Activated CD4-positive, alpha-beta memory T cell treated with anti-CD3 and anti-CD28 coated beads, Interleukin-2, amount 10 ng/mL, durations not matched to agents 7 days and 5 days (primary cell): ENCODE measurements around the gene AGAP3. TPM values are rescaled to one million over a fixed set of nuclear protein-coding genes. Genes with fewer than 3 reads are reported as not detected.

ENCODE experiments used
- CTCF ChIA-PET: fragments of 350-600 bp; sonication (Branson Sonifier 250); formaldehyde crosslinking; loops from one replicate; lab custom pipeline; 2021; ENCODE audit warnings: antibody characterized with exemption, inconsistent platforms; lab: Charles Lee
- POLR2A ChIA-PET: fragments of 350-600 bp; sonication (Branson Sonifier 250); formaldehyde crosslinking; loops from one replicate; lab custom pipeline; 2021; ENCODE audit warnings: antibody characterized with exemption; lab: Charles Lee
- DNase-seq: peaks from one replicate; pipeline ENCODE4 v3.0.0-alpha.2; 2020
- H3K27ac Mint-ChIP-seq: one replicate; pipeline ENCODE4 v1.8.0; 2021; ENCODE audit warnings: mild to moderate bottlenecking, mixed read lengths
- H3K27me3 Mint-ChIP-seq: one replicate; pipeline ENCODE4 v1.8.0; 2021; ENCODE audit warnings: mixed read lengths
- H3K36me3 Mint-ChIP-seq: one replicate; pipeline ENCODE4 v1.8.0; 2021; ENCODE audit warnings: low read depth, mixed read lengths
- H3K4me1 Mint-ChIP-seq: one replicate; pipeline ENCODE4 v1.8.0; 2021; ENCODE audit warnings: mixed read lengths
- H3K4me3 Mint-ChIP-seq: one replicate; pipeline ENCODE4 v1.8.0; 2021; ENCODE audit warnings: mild to moderate bottlenecking, mixed read lengths
- H3K9me3 Mint-ChIP-seq: one replicate; pipeline ENCODE4 v1.8.0; 2021; ENCODE audit warnings: mixed read lengths
- total RNA-seq, 2 experiments: library from RNA; stranded (reverse); gene quantifications; one replicate each; pipeline ENCODE4 v1.2.3, GENCODE V29; 2021

AGAP3 gene
- total RNA-seq, 2 experiments from 2014 or later = 30.1 to 31.5 TPM

- ChIA-PET POLR2A (interaction anchor here (1.0 kb wide), 1 partner anchor 9 kb away, joined by 3 read pairs; the partner anchor contains the start of gene CDK5), CTCF (no interaction called here)
- no peak overlapping the region for H3K4me3 Mint-ChIP-seq
- DNase-seq = no peak
- peaks cover 10% of the 10 kb centered on the region for H3K27me3 Mint-ChIP-seq
- H3K27ac Mint-ChIP-seq = no peak overlapping the region
- H3K4me1 Mint-ChIP-seq = peaks cover 16% of the 10 kb centered on the region
- no peaks in the 10 kb centered on the region for H3K9me3 Mint-ChIP-seq
- peaks cover 7% of the 10 kb centered on the region for H3K36me3 Mint-ChIP-seq
Observed at GRCh38 chr7:151048911-151049463, 37.3 kb upstream of the AGAP3 start.

DNA sequence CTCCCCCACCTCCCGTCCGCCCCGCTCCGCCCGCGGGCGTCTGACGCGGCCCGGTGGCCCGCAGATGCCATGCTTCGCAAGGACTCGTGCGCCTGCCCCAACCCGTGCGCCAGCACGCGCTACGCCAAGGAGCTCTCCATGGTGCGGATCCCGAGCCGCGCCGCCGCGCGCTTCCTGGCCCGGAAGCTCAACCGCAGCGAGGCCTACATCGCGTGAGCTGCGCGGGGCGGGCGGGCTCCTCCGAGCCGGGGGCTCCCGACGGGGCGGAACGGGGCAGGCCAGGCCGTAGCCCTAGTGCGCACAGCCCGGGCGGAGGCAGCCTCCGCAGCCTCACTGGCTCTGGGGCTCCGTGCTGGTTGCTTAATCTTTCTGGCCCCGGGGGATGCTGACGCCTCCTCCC lies 35.2 kb upstream of the AGAP3 start:
- POLR2A ChIA-PET = interaction anchor here (0.6 to 1.8 kb wide), 6 partner anchors 10 to 40 kb away, joined by 3 to 5 read pairs (median 4); no protein-coding TSS in a partner anchor

DNA sequence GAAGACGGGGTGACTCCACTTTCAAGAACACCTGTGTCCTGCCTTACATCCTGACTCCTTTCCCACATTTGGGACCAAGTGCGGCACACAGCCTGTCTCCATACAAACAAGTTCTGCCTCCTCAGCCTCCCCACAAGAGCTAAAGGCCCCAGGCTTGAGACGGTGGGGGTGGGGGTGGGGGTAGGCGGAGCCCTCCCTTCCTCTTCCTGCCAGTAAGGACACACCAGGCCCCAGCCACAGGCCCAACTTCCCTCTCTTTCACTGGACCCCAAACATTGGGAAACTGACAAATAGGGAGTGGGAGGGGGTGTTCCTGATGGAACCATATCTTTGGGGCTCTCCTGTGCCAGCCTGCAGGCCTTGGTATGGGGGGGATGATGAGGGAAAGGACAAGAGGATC lies 33.2 kb upstream of the AGAP3 start:
- Mint-ChIP-seq H3K9me3 (no peaks in the 10 kb centered on the region), H3K36me3 (peaks cover 5% of the 10 kb centered on the region), H3K4me3 (no peak overlapping the region), H3K27me3 (peaks cover 10% of the 10 kb centered on the region), H3K4me1 (peaks cover 36% of the 10 kb centered on the region), H3K27ac (no peak overlapping the region)
- no peak for DNase-seq
- POLR2A ChIA-PET = interaction anchor here (1.1 kb wide), 2 partner anchors 25 to 27 kb away, joined by 3 to 4 read pairs; partner anchors contain the start of gene ABCB8
- CTCF ChIA-PET = interaction anchor here (0.7 to 0.8 kb wide), 2 partner anchors 68 to 73 kb away, joined by 3 to 5 read pairs; no protein-coding TSS in a partner anchor

More for the DNA sequence above, 35.2 kb upstream of the AGAP3 start:
- Mint-ChIP-seq H3K4me3 (no peak overlapping the region), H3K36me3 (peaks cover 5% of the 10 kb centered on the region), H3K9me3 (no peaks in the 10 kb centered on the region), H3K4me1 (peaks cover 24% of the 10 kb centered on the region), H3K27me3 (peaks cover 10% of the 10 kb centered on the region), H3K27ac (no peak overlapping the region)
- CTCF ChIA-PET = interaction anchor here (1.6 to 1.9 kb wide), 3 partner anchors 19 to 89 kb away, joined by 6 to 7 read pairs (median 6); partner anchors contain the start of gene ABCB8
- DNase-seq = peak; percentile 69

GRCh38 chr7:151053751-151054150 lies 32.5 kb upstream of the AGAP3 start:
- Mint-ChIP-seq H3K4me3 (no peak overlapping the region), H3K27ac (no peak overlapping the region), H3K9me3 (no peaks in the 10 kb centered on the region), H3K27me3 (peaks cover 10% of the 10 kb centered on the region), H3K4me1 (peaks cover 39% of the 10 kb centered on the region), H3K36me3 (peaks cover 5% of the 10 kb centered on the region)
- ChIA-PET POLR2A (no interaction called here), CTCF (no interaction called here)
- DNase-seq = no peak

GRCh38 chr7:151056283-151056665 lies 30.0 kb upstream of the AGAP3 start:
- peaks cover 55% of the 10 kb centered on the region for H3K4me1 Mint-ChIP-seq
- no peaks in the 10 kb centered on the region for H3K9me3 Mint-ChIP-seq
- H3K36me3 Mint-ChIP-seq = peaks cover 5% of the 10 kb centered on the region
- ChIA-PET POLR2A (interaction anchor here (1.3 kb wide), 1 partner anchor 12 kb away, joined by 3 read pairs; no protein-coding TSS in a partner anchor), CTCF (no interaction called here)
- no peak overlapping the region for H3K27ac Mint-ChIP-seq
- H3K27me3 Mint-ChIP-seq = peaks cover 2% of the 10 kb centered on the region
- DNase-seq = no peak
- peak overlapping the region; percentile 84 for H3K4me3 Mint-ChIP-seq

GRCh38 chr7:151056666-151057505 lies 29.4 kb upstream of the AGAP3 start:
- H3K36me3 Mint-ChIP-seq = peaks cover 11% of the 10 kb centered on the region
- DNase-seq = no peak
- peak overlapping the region; percentile 8 for H3K27ac Mint-ChIP-seq
- H3K9me3 Mint-ChIP-seq = no peaks in the 10 kb centered on the region
- POLR2A ChIA-PET = interaction anchor here (1.0 to 1.3 kb wide), 2 partner anchors 8 to 13 kb away, joined by 3 read pairs; partner anchors contain the start of gene ASIC3
- H3K4me1 Mint-ChIP-seq = peaks cover 59% of the 10 kb centered on the region
- H3K4me3 Mint-ChIP-seq = peak overlapping the region; percentile 84
- H3K27me3 Mint-ChIP-seq = peaks cover 2% of the 10 kb centered on the region
- CTCF ChIA-PET = no interaction called here

- no peak for DNase-seq
- peaks cover 11% of the 10 kb centered on the region for H3K36me3 Mint-ChIP-seq
- peaks cover 1% of the 10 kb centered on the region for H3K27me3 Mint-ChIP-seq
- ChIA-PET POLR2A (interaction anchor here (1.0 to 1.3 kb wide), 2 partner anchors 9 to 13 kb away, joined by 3 read pairs; partner anchors contain the start of gene ASIC3), CTCF (no interaction called here)
- peaks cover 59% of the 10 kb centered on the region for H3K4me1 Mint-ChIP-seq
- peak within 1 kb of the TSS; percentile 84 for H3K4me3 Mint-ChIP-seq
- H3K27ac Mint-ChIP-seq = peak within 1 kb of the TSS; percentile 94
- H3K9me3 Mint-ChIP-seq = no peaks in the 10 kb centered on the region
Observed at GRCh38 chr7:151057506-151057988, 28.7 kb upstream of the AGAP3 start, which contains the start of gene CDK5. Gene CDK5 (minus strand): TSS chr7:151057897. CDS start chr7:151057848, 49 bp downstream.

DNA sequence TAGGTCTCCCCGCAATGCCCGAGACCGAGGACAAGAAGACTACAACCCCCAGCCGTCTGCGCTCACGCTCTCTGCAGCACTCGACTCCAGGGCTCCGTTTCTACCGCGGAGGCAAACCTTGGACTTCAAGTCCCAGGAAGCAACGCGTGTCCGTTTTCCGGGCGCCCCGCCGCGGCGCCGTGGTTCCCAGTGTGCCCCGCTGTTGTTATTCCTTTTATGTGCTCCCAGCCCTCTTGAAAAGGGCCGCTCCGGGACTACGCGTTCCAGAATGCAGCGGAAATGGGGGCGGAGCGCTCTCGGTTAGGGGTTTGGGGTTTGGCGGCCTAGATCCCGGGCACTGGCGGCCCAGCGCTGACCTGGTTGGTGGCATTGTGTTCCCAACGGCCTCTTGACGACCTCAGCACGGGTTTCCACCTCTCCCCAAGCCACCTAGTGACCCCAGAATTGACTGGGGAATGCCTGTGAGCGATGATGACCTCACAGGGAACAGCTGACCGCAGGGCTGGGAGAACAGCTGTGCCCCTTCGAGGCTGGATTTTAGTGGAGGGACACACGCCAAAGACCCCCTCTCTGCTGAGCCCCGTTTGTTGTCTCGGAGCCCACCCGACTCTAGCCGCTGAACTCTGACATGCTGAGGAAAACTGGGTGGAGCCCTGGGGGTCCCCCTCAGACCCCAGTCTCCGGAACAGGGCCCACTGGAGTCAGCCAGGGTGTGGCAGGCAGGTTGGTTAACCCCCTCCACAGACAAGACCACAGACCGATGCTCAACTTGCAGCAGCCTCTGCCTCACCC lies 28.1 kb upstream of the AGAP3 start:
- ChIA-PET CTCF (interaction anchor here (0.7 to 1.5 kb wide), 9 partner anchors 15 to 160 kb away, joined by 3 to 10 read pairs (median 4); partner anchors contain the start of genes ABCB8 and FASTK), POLR2A (interaction anchor here (0.6 to 3.0 kb wide), 10 partner anchors 10 to 651 kb away, joined by 3 to 13 read pairs (median 4); partner anchors contain the start of genes ABCB8, ASIC3, FASTK and NUB1)
- peak; percentile 98 for DNase-seq
- peaks cover 8% of the 10 kb centered on the region for H3K36me3 Mint-ChIP-seq
- no peaks in the 10 kb centered on the region for H3K9me3 Mint-ChIP-seq
- peak overlapping the region; percentile 84 for H3K4me3 Mint-ChIP-seq
- peaks cover 52% of the 10 kb centered on the region for H3K4me1 Mint-ChIP-seq
- H3K27ac Mint-ChIP-seq = peak overlapping the region; percentile 94
- H3K27me3 Mint-ChIP-seq = no peaks in the 10 kb centered on the region

GRCh38 chr7:151058781-151059366 lies 27.4 kb upstream of the AGAP3 start:
- Mint-ChIP-seq H3K9me3 (no peaks in the 10 kb centered on the region), H3K4me1 (peaks cover 48% of the 10 kb centered on the region), H3K36me3 (peaks cover 14% of the 10 kb centered on the region), H3K27me3 (no peaks in the 10 kb centered on the region), H3K4me3 (peak overlapping the region; percentile 84), H3K27ac (peak overlapping the region; percentile 94)
- CTCF ChIA-PET = interaction anchor here (0.7 to 1.5 kb wide), 9 partner anchors 14 to 161 kb away, joined by 3 to 10 read pairs (median 4); partner anchors contain the start of genes ABCB8 and FASTK
- POLR2A ChIA-PET = interaction anchor here (0.6 to 3.0 kb wide), 9 partner anchors 17 to 652 kb away, joined by 3 to 13 read pairs (median 4); partner anchors contain the start of genes ABCB8, FASTK and NUB1
- DNase-seq = peak; percentile 38

DNA sequence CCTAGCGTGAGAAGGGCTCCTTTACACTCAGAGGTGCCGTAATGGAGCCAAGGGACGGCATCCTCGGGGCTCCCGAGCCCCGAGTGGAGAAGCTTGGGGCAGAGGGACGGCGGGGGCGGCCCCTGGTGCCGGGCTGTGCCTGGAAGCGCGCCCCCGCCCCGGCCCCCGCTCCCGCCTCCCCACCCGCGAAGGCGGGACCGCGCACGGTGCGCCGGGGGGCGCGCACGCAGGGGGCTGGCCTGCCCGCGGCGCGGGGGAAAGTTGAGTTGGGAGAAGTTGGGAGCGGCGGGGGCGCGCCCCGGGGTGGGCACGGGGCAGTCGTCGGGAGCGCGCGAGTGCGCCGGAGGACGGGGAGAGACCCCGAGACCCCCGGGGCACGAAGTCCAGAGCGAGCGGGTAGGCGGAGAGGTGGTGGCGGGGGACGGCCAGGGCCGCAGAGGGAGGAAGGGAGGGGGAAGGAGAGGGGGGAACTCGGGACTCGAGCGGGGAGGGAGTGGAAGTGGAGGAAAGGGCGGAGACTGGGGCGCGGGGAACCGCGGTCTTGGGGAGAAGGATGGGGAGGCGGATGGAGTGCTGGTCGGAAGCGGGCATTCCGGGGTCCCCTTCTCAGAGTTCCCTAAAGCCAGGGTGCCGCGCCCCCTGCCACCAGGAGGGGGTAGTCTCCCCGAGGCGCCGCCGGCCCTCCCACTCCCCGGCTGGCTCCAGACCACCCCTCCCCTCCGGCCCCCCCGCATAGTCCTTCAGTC lies 26.7 kb upstream of the AGAP3 start, which contains the start of gene SLC4A2:
TSS of gene SLC4A2 (plus strand) at position 223 of the 746 bp plus-strand sequence. CDS start 2,399 bp downstream, outside the sequence.
- peak within 1 kb of the TSS; percentile 84 for H3K4me3 Mint-ChIP-seq
- H3K36me3 Mint-ChIP-seq = peaks cover 16% of the 10 kb centered on the region
- ChIA-PET CTCF (interaction anchor here (0.8 to 1.5 kb wide), 7 partner anchors 14 to 51 kb away, joined by 3 to 10 read pairs (median 5); partner anchors contain the start of genes ABCB8 and FASTK), POLR2A (interaction anchor here (1.2 to 3.0 kb wide), 7 partner anchors 21 to 653 kb away, joined by 3 to 13 read pairs (median 5); partner anchors contain the start of genes ABCB8 and FASTK)
- H3K27ac Mint-ChIP-seq = peak within 1 kb of the TSS; percentile 94
- H3K9me3 Mint-ChIP-seq = no peaks in the 10 kb centered on the region
- peak; percentile 76 for DNase-seq
- no peaks in the 10 kb centered on the region for H3K27me3 Mint-ChIP-seq
- peaks cover 44% of the 10 kb centered on the region for H3K4me1 Mint-ChIP-seq

GRCh38 chr7:151060113-151060415 lies 26.2 kb upstream of the AGAP3 start:
- Mint-ChIP-seq H3K36me3 (peaks cover 19% of the 10 kb centered on the region), H3K27ac (peak overlapping the region; percentile 52), H3K4me3 (peak overlapping the region; percentile 84), H3K9me3 (no peaks in the 10 kb centered on the region), H3K27me3 (no peaks in the 10 kb centered on the region), H3K4me1 (peaks cover 40% of the 10 kb centered on the region)
- DNase-seq = no peak
- POLR2A ChIA-PET = interaction anchor here (0.9 to 3.0 kb wide), 5 partner anchors 20 to 50 kb away, joined by 4 to 13 read pairs (median 5); partner anchors contain the start of genes ABCB8 and FASTK
- CTCF ChIA-PET = interaction anchor here (0.7 to 1.3 kb wide), 2 partner anchors 32 to 51 kb away, joined by 3 to 5 read pairs; partner anchors contain the start of gene ABCB8
